Neutrophil (primary cell): ENCODE data around the gene ELF3.
"Not testable (repeated sequence)": the region's sequence is repeated elsewhere in the genome, so short reads cannot be mapped to it uniquely, and the experiment has no call there.

Experiments
- H3K27ac ChIP-seq: fragments of 200-600 bp; sonication (generic); 2 replicates; pipeline ENCODE4 v1.5.1; 2016; ENCODE audit warnings: mild to moderate bottlenecking, moderate library complexity
- H3K27me3 ChIP-seq: fragments of 200-600 bp; sonication (generic); 2 replicates; pipeline ENCODE4 v1.6.0; 2016; ENCODE audit warnings: mild to moderate bottlenecking
- H3K36me3 ChIP-seq: fragments of 200-600 bp; sonication (generic); 2 replicates; pipeline ENCODE4 v1.5.1; 2017
- H3K4me1 ChIP-seq, 2 experiments: fragments of 200-600 bp in 1 of 2; sonication (generic) in 1 of 2; 1 replicate in 1 of 2; 2 replicates in 1 of 2; pipeline versions ENCODE4 v1.5.1 to v1.6.1; 2013 to 2016; ENCODE audit warnings: low read depth in 1 of 2, low read length in 1 of 2, mild to moderate bottlenecking in 1 of 2, moderate library complexity in 1 of 2; ENCODE audit not compliant: control insufficient read depth in 1 of 2, insufficient read depth in 1 of 2
- H3K4me3 ChIP-seq, 2 experiments: fragments of 200-600 bp in 1 of 2; sonication (generic) in 1 of 2; 1 replicate in 1 of 2; 2 replicates in 1 of 2; pipeline ENCODE4 v1.5.1; 2013 to 2016; ENCODE audit warnings: low read depth in 1 of 2, low read length in 1 of 2, mild to moderate bottlenecking in 1 of 2, moderate library complexity in 1 of 2
- H3K9me3 ChIP-seq: fragments of 200-600 bp; sonication (generic); 2 replicates; pipeline ENCODE4 v1.5.1; 2016
- TF ChIP-seq, protein P1 (sequence below): fragments of 200-600 bp; sonication (generic); IDR thresholded peaks from 2 replicates; pipeline ENCODE4 v1.5.1; 2016; ENCODE audit warnings: antibody characterized with exemption

Gene ELF3

DNA sequence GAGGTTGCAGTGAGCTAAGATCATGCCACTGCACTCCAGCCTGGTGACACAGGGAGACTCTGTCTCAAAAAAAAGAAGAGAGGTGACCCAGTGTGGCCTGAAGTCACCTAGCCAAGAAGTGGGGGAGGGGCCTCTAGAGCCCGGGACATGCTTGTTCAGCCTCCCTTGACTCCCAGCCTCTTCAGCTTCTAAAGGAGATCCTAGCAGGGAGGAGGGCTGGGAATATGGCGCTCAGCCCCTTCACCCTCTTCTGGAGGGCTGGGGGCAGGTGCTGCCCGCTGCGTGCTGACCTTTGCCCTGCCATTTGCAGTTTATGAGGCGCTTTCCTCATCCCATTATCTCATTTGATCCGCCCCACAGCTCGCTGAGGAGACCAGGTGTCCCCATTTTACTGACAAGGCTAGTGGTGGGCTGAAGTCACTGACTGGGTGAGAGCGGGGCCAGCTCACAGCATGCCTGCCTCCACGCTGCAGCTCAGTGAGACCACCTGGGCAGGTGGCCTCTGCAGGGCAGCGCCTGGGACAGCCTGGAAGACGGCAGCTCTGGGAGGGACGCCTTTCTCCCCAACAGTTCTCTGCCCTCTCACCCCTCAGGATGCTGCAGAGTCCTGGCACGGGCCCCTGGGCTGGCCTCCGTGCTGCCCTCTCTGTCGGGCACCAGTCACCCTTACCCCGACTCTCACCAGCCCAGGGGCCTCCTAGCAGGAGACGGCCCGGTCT lies 7.5 kb downstream of the ELF3 start:
- no peak overlapping the region for H3K4me3 ChIP-seq
- H3K27ac ChIP-seq, result no peak overlapping the region
- H3K9me3 ChIP-seq, result no peaks in the 10 kb centered on the region
- TF ChIP-seq, protein P1, sequence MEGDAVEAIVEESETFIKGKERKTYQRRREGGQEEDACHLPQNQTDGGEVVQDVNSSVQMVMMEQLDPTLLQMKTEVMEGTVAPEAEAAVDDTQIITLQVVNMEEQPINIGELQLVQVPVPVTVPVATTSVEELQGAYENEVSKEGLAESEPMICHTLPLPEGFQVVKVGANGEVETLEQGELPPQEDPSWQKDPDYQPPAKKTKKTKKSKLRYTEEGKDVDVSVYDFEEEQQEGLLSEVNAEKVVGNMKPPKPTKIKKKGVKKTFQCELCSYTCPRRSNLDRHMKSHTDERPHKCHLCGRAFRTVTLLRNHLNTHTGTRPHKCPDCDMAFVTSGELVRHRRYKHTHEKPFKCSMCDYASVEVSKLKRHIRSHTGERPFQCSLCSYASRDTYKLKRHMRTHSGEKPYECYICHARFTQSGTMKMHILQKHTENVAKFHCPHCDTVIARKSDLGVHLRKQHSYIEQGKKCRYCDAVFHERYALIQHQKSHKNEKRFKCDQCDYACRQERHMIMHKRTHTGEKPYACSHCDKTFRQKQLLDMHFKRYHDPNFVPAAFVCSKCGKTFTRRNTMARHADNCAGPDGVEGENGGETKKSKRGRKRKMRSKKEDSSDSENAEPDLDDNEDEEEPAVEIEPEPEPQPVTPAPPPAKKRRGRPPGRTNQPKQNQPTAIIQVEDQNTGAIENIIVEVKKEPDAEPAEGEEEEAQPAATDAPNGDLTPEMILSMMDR, result no peak
- no peaks in the 10 kb centered on the region for H3K4me1 ChIP-seq
- no peaks in the 10 kb centered on the region for H3K36me3 ChIP-seq
- H3K27me3 ChIP-seq, result peaks cover 14% of the 10 kb centered on the region

DNA sequence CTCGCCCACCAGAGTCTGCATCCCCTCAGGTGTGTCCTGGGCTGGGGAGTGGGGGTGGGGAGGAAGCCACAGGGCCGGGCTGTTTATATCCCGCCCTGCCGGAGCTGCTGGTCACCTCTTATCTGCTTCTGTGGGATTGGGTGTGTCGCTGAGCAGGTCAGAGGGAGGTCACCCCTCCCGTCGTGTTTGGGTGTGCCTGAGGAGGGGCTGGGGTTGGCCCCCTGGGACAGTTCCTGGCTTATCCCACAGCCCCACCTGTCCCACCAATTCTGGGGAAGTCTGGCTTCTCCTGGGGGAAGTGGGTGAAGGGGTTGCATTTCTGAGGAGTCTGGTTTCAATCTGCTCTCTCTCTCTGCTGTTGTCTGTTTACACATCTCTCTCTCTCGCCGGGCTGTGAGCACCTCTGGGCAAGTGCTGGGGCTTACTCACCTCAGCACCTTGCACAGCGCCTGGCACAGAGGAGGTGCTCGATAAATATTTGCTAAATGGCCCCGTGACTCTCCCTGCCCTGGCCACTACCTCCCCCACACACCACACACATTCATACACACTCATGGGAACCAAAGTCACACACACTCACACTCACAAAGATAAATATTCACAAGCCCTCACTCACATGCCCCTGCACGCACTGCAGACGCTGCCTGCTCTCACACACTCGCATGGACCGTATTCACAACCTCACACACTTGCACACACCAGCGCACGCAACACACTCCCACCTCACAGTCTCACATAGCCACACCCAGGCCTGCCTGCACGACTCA lies 8.3 kb downstream of the ELF3 start:
- Histone ChIP-seq H3K4me1 (no peaks in the 10 kb centered on the region), H3K27ac (no peak overlapping the region)

GRCh38 chr1:202019235-202019558 lies 8.8 kb downstream of the ELF3 start:
- peaks cover 18% of the 10 kb centered on the region for H3K27me3 ChIP-seq
- not testable (repeated sequence) for H3K4me1 ChIP-seq, H3K9me3 ChIP-seq, H3K4me3 ChIP-seq, H3K27ac ChIP-seq, H3K36me3 ChIP-seq

More for the DNA sequence above, 8.3 kb downstream of the ELF3 start:
- H3K9me3 ChIP-seq, result no peaks in the 10 kb centered on the region
- TF ChIP-seq, protein P1, result no peak
- peaks cover 18% of the 10 kb centered on the region for H3K27me3 ChIP-seq
- H3K36me3 ChIP-seq, result no peaks in the 10 kb centered on the region
- no peak overlapping the region for H3K4me3 ChIP-seq

DNA sequence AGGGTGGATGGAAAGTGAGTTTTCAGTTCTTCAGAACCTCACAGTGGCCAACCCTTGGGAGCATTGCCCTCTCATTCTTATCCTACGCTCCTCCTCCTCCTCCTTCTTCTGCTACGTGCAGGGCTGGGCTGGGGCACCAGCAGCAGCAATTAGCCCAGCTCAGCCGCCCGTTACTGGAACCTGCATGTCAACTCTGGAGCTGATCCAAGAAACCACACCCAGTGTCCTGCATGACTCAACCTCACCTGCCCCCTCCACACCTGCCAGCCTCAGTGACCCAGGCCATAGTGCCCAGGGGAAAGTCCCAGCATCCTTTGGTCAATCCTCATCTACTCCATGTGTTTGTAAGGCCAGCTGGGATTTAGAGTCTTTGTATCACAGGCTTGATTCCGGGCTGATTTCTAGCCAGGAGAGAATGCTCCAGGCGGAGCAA lies 12.6 kb downstream of the ELF3 start:
- H3K27me3 ChIP-seq, result peaks cover 16% of the 10 kb centered on the region
- no peak overlapping the region for H3K4me3 ChIP-seq
- TF ChIP-seq, protein P1, result no peak
- H3K36me3 ChIP-seq, result no peaks in the 10 kb centered on the region
- no peak overlapping the region for H3K27ac ChIP-seq
- no peaks in the 10 kb centered on the region for H3K4me1 ChIP-seq
- no peaks in the 10 kb centered on the region for H3K9me3 ChIP-seq

DNA sequence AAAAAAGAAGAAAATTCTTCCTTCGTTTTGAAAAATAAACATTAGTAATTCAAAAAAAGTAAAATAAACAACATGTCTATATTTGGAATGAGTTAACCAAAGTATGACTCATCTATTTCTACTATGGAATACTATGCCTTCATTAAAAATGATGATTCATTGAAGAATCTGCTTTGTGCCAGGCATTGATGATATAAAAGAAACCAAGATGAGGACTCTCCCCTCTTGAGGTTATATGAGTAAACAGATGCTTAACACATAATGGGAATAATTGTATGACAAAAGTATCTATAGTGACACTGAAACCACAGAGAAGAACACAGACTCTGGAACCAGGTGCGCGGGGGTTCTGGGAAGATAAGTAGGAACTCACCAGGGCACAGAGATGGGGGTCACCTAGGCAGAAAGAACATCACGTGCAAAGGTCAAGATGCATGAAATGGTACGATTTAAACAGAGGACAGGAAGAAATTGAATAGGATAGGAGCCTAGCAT lies 18.8 kb downstream of the ELF3 start:
- no peaks in the 10 kb centered on the region for H3K36me3 ChIP-seq
- H3K27ac ChIP-seq, result no peak overlapping the region
- H3K9me3 ChIP-seq, result no peaks in the 10 kb centered on the region
- TF ChIP-seq, protein P1, result no peak
- no peaks in the 10 kb centered on the region for H3K4me1 ChIP-seq
- peaks cover 6% of the 10 kb centered on the region for H3K27me3 ChIP-seq
- no peak overlapping the region for H3K4me3 ChIP-seq

GRCh38 chr1:202029727-202030126 lies 19.3 kb downstream of the ELF3 start:
- peaks cover 9% of the 10 kb centered on the region for H3K27me3 ChIP-seq
- H3K36me3 ChIP-seq, result no peaks in the 10 kb centered on the region
- TF ChIP-seq, protein P1, result no peak
- no peaks in the 10 kb centered on the region for H3K4me1 ChIP-seq
- H3K27ac ChIP-seq, result no peak overlapping the region
- H3K4me3 ChIP-seq, result no peak overlapping the region
- H3K9me3 ChIP-seq, result no peaks in the 10 kb centered on the region
